Cardiac muscle cell (in vitro differentiated cells and primary cell): Measurements from ENCODE around the gene GABRB3. TPM values are rescaled to one million over a fixed set of nuclear protein-coding genes. Genes with fewer than 3 reads are reported as not detected.
A peak's percentile ranks its signal among the peaks of the same experiment; 100 is the strongest.

Experiments
- DNase-seq, 2 donors: peaks; one replicate each; pipeline versions ENCODE4 v3.0.0 to v3.0.0-alpha.2; 2010 to 2017; ENCODE audit warnings: low read depth in 1 of 2, low spot score in 1 of 2
- H3K27ac ChIP-seq: fragments of 200-600 bp; sonication (generic); 2 replicates; pipeline ENCODE4 v1.5.1; 2016
- H3K27me3 ChIP-seq: fragments of 200-600 bp; sonication (generic); 2 replicates; pipeline ENCODE4 v1.6.0; 2016; ENCODE audit warnings: control low read depth
- H3K36me3 ChIP-seq: fragments of 200-600 bp; sonication (generic); 2 replicates; pipeline ENCODE4 v1.5.1; 2016; ENCODE audit warnings: control low read depth
- H3K4me1 ChIP-seq: fragments of 200-600 bp; sonication (generic); 2 replicates; pipeline ENCODE4 v1.8.1; 2017; ENCODE audit warnings: low read depth, mild to moderate bottlenecking, mixed run types
- H3K4me3 ChIP-seq: fragments of 200-600 bp; sonication (generic); 2 replicates; pipeline ENCODE4 v1.5.1; 2016; ENCODE audit warnings: mild to moderate bottlenecking
- H3K9me3 ChIP-seq: fragments of 200-600 bp; sonication (generic); 2 replicates; pipeline ENCODE4 v1.5.1; 2017; ENCODE audit warnings: low read depth, mild to moderate bottlenecking, control low read depth
- CTCF ChIP-seq: IDR thresholded peaks from 2 replicates; pipeline ENCODE4 v1.5.1; 2012; ENCODE audit warnings: low read depth, mild to moderate bottlenecking, low read length
- polyA plus RNA-seq: library from polyadenylated mRNA; unstranded; fragments of >200 nt; fragmentation: Nextera tagmentation; extraction: Ambion mirVana; gene quantifications from 2 replicates; pipeline ENCODE4 v1.2.1, GENCODE V29; 2016
- total RNA-seq: library from RNA; depleted of rRNA; stranded (reverse); fragments of >200 nt; gene quantifications from 2 replicates; pipeline ENCODE4 v1.2.3, GENCODE V29; 2016

GABRB3 gene
- total and polyA plus RNA-seq, 2 experiments from 2014 or later: 1.2 to 3.0 TPM

GRCh38 chr15:26630857-26631256 lies 142.0 kb downstream of the GABRB3 start:
- Histone ChIP-seq H3K36me3 (no peaks in the 10 kb centered on the region), H3K9me3 (no peaks in the 10 kb centered on the region), H3K4me3 (no peak overlapping the region), H3K4me1 (peaks cover 6% of the 10 kb centered on the region), H3K27ac (no peak overlapping the region), H3K27me3 (no peaks in the 10 kb centered on the region)
- no peak for DNase-seq
- TF ChIP-seq CTCF: no peak

- Histone ChIP-seq H3K9me3 (no peaks in the 10 kb centered on the region), H3K4me3 (peak overlapping the region; percentile 8), H3K36me3 (no peaks in the 10 kb centered on the region), H3K27me3 (no peaks in the 10 kb centered on the region), H3K27ac (no peak overlapping the region), H3K4me1 (peaks cover 6% of the 10 kb centered on the region)
- peak; percentile 22 to 67 for DNase-seq
- TF ChIP-seq CTCF: no peak
Observed at GRCh38 chr15:26628879-26629529, 143.9 kb downstream of the GABRB3 start.

- no peaks in the 10 kb centered on the region for H3K9me3 ChIP-seq
- no peak overlapping the region for H3K27ac ChIP-seq
- H3K36me3 ChIP-seq: no peaks in the 10 kb centered on the region
- no peak overlapping the region for H3K4me3 ChIP-seq
- H3K27me3 ChIP-seq: no peaks in the 10 kb centered on the region
- peaks cover 6% of the 10 kb centered on the region for H3K4me1 ChIP-seq
- TF ChIP-seq CTCF: no peak
- DNase-seq: no peak
Observed at GRCh38 chr15:26628071-26628470, 144.8 kb downstream of the GABRB3 start.

GRCh38 chr15:26624128-26624527 lies 148.7 kb downstream of the GABRB3 start:
- Histone ChIP-seq H3K36me3 (no peaks in the 10 kb centered on the region), H3K4me1 (no peaks in the 10 kb centered on the region), H3K4me3 (no peak overlapping the region), H3K27ac (no peak overlapping the region), H3K9me3 (no peaks in the 10 kb centered on the region), H3K27me3 (no peaks in the 10 kb centered on the region)
- no peak for TF ChIP-seq CTCF
- no peak for DNase-seq

- no peak for TF ChIP-seq CTCF
- no peaks in the 10 kb centered on the region for H3K27me3 ChIP-seq
- H3K36me3 ChIP-seq: no peaks in the 10 kb centered on the region
- no peak for DNase-seq
- H3K27ac ChIP-seq: no peak overlapping the region
- no peaks in the 10 kb centered on the region for H3K9me3 ChIP-seq
- H3K4me3 ChIP-seq: no peak overlapping the region
- H3K4me1 ChIP-seq: no peaks in the 10 kb centered on the region
Observed at GRCh38 chr15:26623071-26623470, 149.8 kb downstream of the GABRB3 start.
